ENCODE data around the gene GLTP.

DNA sequence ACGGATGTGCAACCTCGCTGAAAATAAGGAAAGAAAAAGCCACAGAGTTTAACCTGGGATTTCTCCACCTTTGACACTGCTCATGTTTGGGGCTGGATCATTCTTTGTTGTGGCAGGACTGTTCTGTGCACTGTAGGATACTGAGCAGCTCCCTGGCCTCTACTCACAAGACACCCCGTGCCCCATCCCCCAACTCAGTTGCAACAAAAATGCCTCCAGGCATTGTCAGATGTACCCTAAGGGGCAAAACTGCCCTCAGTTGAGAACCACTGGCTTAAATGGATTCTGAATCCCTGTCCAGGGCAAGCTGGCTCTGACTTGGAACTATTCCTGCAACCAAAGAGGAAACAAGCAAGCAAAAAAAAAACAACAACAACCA is 2.1 kb downstream of the GLTP start:
- TF ChIP-seq CTCF (conservative IDR thresholded peaks at IDR 0.05; ENCODE audit: low read length) (no peak), EZH2phosphoT487 (IDR thresholded peaks at IDR 0.05; ENCODE audit: borderline replicate concordance) (no peak)
